Limb (tissue), 2 donors: ENCODE results near the gene CCDC38.
"Not testable (repeated sequence)": the region's sequence is repeated elsewhere in the genome, so short reads cannot be mapped to it uniquely, and the experiment has no call there.

Source experiments
- DNase-seq, 2 donors: peaks; one replicate each; pipeline ENCODE4 v3.0.0-alpha.2; 2016; ENCODE audit errors: extremely low spot score in 2 of 2

CCDC38 gene

DNA sequence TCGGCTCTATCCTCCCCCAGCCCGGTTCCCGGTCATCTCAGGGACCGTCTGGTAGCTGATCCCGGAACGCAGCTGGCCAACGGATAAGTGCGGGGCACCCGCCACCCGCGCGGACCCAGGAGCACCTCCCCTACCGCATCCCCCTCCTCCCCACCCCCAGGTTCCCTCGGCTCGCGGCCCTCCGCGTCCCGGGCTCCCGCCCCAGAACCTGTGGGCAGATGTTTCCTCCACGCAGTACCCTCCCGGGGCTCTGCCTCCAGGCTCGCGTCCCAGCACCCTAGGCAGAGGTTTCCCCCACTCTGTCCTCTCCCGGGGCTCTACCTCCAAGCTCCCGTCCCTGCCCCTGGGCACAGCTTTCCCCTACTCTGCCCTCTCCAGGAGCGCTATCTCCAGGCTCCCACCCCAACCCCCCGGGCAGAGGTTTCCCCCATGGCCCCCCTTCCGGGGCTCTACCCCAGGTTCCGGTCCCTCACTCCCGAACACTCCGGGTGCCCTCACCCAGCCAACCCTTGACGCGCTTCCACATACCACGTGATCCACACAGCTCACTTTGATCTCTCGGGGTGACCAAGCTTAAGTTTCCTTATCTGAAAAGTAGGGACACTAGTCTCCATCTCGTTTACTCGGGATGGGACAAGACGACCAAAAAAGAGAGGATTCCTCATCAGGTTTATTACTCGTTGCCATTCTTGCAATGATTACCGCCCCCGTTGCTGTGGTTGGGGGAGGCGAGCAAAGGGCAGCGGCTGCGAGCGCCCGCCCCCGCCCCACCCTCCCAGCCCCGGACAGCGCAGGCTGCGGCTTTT, at the start of gene CCDC38:
Gene CCDC38 (minus strand): TSS at position 91 of the 806 bp plus-strand sequence. CDS start 6,105 bp downstream, outside the sequence.
- DNase-seq: peak; percentile 48 to 75

DNA sequence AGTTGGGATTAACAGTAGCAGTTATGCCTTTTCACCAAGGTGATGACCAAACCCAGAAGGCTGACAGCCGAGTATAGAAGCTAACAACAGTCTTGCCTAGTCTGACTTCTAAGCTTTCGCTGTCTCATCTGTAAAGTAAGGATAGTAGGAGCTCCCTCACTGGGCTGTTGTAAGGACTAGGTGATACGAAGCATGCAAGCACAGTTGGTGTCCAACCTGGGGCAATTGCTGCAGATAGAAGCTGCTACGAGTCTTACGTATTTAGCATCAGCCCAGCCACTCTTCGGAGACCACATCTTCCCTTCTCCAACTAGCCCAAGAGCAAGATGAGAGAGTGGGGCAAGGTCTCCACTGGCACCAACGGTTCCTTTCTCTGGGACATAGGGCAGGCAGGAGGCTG, 47.7 kb upstream of the CCDC38 start:
- no peak for DNase-seq

DNA sequence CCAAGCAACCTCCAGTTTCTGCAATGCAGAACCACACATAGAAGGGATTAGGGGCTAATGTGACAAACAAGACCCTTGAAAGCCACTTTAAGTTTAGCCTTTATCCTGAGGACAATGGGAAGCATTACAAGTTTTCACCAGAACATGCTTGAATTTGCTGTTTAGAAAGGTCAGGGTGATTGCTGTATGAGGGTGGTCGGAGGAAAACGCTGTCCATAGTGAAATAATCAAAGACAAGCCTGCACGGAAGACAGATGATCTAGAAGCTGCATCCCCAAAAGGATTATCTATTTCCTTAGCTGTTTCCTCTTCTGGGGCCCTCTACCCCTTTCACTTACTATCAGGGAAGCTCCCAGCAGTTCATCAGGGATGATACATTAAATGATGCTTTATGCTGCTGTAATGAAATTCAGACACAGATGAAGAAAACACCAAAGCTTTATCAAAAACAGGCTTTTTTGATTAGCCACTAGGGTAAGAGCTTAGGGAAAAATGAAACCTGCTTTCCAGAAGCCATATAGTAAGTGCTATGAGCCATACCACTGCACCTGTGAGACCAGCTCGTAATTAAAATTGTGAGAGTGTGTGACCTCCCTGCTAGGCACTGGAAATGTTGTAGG, 47.2 kb upstream of the CCDC38 start:
- peak in 1 of 2 donors; percentile 4 for DNase-seq

DNA sequence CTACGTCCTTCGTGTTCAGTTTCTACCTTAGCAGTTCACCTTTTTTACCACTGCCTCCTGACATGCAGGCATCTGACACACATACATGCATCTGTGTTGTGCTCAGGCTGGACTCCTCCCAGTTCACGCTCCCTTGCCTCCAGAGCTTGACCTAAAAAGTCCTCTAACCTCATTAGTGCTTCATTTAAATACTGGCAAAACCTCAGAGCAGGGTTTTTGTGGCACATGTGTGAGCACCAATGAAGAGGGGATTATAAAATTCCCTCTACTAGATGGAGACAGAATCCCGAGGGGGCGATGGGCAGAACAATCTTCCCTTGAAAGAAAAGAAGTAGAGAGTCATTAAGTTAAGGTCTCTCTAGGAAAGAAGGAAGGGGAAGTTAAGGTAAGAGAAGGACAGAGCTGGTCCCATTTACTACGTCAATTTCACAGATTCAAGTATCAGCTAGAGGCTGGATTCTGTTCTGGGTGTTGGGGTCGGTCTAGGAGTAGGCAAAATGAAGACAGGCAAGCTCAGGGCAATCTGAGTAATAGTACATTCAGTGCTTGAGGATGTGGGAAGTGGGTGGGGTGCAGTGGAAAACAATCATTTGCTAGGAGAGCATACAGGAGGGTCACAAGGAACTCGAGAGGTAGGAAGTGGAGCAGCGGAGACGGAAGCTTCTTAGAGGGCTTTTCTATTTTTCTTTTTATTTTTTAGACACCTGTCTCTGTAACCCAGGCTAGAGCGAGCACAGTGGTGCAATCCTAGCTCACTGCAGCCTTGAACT, 46.3 kb upstream of the CCDC38 start:
- no peak for DNase-seq

DNA sequence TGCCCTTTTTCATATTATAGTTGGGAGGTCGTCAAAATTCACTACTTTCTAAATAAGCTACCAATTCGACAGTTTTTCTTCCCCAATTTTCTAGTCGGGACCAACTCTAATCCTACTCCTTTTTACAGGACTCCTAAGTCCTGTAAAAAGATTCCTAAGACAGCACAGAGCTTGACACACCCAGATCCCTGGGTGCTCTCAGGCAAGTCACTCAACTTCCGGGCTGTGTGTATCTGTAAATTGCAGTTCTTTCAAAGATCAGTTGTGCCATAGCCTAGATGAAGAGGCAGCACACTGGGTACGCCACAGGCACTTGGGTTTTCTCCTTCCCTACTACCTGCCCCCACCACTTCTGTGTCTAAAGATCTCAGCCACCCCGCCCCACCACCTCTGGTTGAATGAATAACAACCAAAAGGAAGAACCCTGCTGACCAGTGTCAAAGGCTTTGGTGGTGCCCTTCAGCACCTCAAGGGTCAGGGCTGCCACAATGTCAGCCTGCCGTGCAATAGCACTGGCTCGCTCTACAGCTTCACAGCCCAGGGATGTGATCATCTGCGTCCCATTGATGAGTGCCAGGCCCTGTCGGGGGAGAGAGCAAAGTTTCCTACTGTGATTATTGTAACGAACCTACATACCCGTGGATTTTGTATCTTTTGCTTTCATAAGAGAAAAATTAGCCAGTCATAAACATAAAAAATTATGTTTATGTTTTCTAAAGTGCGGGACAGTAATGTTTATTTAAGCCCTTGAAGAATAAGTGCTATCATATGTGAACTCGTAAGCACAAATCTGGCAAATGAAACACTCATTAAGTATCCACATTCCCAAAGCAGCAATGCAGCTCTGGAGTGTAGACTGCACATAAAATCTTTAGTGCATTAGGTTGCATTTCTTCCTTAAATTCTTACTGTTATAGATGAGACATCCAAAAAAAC, 44.5 kb upstream of the CCDC38 start:
- DNase-seq: no peak

DNA sequence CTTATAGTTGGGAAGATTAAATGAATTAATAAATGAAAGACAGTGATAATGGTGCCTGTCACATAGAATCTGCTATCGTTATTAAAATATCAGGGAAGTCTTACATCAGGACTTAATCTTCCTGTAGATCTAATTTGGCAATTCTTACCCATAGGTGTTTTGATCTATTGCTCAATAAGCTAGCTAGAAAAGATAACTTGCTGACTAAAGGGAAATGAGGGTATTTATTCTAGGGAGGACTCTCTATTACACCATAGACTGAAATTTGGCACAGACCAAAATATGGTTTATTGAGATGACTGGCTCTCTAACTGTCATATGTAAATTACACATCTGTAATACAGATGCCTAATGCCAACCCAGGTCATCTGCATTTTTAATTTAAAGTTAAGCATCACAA, 42.3 kb upstream of the CCDC38 start:
- DNase-seq: no peak

DNA sequence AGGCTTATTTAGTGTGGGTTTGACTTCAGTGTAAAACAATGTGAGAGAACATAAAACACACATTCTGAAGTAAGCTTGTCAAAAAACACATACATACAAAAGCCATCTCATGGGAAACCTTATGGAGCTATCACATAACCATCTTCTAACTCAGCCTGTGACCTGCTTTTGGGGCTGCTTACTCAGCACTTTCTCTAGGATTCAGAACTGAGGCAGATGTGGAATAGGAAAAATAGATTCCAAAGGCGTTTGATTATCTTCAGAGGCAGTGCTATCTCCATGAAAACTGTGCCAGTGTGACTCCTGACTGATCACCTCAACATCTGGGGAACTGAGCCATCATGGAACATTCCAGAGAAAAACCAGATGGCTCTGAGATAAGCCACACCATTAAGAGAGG, 40.2 kb upstream of the CCDC38 start:
- no peak for DNase-seq

DNA sequence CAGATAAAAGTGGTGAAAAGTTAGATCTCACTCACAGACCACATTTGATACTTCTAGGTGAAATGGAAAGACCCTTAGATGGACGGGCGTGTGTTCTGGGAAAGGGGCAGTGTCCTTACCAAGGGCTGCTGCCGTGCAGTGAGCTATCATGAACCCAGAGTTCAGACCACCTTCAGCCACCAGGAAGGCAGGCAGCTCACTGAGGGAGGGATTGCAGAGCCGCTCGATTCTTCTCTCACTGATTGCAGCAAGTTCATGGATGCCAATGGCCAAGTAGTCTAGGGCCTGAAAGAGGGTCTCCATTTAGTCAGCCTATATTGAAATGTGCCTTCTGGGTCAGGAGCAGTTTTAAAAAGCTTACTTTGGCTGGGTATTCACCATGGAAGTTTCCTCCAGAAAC, 38.0 kb upstream of the CCDC38 start:
- no peak for DNase-seq

DNA sequence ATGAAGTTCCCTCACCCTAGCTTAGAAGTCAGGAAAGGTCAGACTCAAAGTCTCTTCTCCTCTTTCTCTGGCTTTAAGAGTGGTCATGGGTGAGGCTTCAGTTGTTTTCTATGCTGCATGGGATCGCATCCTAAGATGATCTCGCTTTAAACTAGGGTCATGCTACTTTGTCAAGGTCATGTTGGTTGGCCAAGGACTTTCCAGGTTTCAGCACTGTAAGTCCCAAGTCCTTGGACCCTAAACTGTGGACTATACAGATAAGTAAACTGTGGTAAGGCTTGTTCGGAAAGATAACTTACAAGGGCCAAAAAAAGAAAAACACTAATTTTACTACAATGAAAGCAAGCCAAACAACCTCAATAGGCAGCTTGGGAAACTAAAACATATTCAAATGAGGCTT, 36.4 kb upstream of the CCDC38 start:
- DNase-seq: no peak

DNA sequence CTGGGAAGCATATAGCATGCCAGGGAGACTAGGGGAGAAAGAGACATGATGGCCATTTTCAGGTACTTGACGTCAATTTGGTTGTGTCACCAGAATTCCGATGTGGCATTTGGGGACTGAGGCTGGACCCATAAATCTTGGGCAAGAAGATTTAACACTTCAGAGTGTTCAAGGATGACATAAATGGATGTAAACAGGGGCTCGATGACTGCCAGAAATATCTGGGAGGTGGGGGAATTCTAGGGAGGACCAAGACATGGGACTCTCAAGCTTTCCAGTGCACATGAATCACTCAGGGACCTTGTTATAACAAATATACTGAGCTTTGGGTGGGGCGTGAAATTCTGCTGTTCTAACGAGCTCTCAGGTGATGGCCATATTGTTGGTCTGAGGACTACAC, 35.9 kb upstream of the CCDC38 start:
- DNase-seq: no peak

DNA sequence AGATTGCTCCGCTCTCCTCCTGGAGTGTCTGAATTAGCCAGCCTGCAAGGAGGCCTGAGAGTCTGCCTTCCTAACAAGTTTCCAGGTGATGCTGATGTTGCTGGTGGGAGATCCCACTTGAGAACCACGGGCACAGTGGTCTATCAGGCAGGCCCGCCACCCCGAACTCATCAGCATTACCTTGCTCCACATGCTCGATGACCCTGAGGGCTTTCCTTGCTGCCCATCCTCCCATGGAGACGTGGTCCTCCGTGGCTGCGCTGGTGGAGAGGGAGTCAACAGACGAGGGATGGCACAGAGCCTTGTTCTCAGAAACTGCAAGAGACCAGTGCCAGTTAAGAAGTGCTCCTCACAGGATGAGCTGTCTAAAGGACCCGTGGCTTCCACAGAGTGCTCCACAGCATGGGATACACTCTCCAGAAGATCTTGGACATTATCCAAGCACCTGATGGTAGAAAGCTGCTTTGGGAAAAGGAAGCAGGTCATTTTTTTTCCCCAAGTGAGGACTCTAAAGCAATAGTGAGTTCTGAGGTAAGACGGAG, 35.4 kb upstream of the CCDC38 start:
- DNase-seq: no peak

DNA sequence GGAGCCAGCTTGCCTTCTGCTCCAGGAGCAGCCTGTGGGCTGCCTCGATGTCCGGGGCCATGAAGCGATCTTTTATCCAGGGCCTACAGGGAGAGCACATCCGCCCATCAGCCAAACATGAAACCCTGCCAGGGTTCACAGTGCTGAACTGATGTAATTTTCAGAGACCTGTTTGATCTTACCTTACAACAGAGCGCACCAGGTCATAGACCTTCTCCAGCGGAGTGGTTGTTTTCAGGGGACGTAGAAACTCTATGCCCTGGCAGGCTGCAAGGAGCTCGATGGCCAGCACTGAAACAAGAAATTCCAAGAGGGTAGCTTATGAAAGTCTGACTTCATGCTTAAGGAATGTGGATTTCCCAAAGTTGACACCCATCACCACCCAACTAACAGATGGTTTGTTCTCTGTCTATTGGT, 34.0 kb upstream of the CCDC38 start:
- DNase-seq: no peak

DNA sequence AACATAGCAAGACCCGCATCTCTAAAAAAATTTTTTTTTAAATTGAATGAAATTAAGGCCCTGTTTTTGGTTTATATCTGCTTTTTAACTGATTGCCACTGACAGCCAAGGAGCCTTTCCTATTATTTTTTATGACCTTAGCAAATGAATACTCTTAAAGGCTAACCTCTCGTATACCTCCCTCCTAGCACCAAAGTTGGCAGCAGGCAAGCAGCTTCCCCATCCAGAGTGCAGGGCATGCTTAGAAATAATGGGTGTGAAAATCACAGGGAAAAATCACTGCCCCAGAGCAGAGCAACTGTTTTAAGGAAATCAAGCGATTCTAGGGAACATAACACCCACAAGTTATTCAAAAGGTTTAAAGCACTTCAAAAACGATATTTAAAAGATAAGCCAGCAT, 33.1 kb upstream of the CCDC38 start:
- DNase-seq: no peak

DNA sequence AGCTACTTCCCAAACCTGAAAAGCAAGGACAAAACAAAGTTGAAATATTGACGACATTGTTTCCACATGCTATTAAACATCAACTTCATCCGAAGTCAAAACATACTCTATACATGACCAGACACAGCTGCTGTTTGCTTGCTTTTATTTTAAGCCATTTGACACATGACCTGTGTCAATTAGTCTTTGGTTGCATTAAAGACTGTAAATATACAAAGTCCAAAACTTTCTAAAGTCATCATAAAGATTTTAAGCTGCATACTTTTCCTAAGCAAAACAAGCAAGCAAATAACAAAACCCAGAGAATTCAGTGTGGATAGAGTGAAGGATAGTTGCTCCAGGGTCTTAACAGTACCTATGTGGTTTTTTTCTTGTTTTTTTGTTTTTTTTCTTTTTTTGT, 31.9 kb upstream of the CCDC38 start:
- DNase-seq: no peak

DNA sequence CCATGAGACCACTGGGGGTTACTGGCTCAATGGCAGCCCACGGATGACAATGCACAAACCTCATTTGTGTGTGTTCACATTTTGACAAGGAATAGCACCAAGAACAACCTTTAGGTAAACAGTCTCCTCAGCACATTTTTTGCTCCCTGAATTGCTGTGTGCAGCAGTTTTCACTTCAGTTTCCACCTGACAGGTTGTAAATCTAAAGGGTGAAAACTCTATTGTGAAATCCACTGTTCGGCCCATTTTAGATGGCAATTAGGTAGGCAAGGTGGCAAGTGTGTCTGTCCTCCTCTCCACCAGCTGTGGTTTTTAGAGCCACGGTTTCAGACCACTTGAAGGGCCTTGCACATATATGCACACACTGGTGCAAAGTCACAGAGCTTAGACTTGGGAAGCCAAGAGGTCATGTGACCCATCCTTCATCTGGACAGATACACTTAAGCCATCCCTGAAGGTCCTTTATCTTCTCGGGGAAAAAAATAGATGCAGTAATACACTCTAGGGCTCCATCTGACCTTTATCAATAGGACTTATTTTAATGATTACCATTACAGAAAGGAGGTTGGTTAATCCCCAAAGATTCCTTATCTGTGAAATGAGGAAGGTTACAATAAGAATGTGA, 30.5 kb upstream of the CCDC38 start:
- no peak for DNase-seq

DNA sequence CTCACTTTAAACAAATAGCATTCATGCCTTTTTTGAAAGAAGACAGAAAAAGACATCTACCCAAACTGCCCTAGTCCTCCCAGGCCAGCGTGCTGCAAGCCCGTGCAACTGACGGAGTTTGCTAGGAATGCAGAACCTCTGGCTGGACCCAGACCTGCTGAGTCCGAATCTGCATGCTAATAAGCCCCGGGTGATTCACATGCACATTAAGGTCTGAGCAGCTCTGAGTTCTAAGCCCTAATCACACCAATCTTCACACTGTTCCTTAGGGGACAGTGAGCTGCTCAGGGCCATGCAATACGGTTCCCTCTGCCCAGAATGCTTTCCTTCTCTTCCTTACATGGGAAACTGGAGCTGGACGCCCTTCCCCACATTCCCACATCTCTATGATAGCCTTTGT, 28.5 kb upstream of the CCDC38 start:
- no peak for DNase-seq

DNA sequence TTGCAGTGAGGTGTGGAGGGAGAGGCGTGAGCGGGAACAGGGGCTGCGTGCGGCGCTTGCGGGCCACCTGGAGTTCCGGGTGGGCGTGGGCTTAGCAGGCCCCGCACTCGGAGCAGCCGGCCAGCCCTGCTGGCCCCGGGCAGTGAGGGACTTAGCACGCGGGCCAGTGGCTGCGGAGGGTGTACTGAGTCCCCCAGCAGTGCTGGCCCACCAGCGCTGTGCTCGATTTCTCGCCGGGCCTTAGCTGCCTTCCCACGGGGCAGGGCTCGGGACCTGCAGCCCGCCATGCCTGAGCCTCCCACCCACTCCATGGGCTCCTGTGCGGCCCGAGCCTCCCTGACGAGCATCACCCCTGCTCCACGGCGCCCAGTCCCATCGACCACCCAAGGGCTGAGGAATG, 26.7 kb upstream of the CCDC38 start:
- not testable (repeated sequence) for DNase-seq

DNA sequence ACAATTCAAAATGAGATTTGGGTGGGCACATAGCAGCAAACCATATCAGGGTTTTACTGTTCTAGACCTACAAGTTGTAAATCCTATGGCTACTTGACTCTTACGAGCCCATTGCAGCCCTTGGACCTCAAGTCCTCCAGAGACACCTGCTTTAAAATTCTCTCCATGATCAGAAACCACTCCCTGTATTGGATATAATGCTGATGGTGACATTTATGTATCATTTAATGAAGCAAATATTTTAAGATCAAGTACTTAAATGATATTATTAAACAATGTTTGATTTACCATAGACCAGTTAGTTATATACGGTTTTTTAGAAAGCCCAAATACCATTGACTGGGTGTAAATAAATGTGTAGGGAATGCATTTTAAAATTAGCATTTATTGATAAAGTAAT, 24.9 kb upstream of the CCDC38 start:
- no peak for DNase-seq

DNA sequence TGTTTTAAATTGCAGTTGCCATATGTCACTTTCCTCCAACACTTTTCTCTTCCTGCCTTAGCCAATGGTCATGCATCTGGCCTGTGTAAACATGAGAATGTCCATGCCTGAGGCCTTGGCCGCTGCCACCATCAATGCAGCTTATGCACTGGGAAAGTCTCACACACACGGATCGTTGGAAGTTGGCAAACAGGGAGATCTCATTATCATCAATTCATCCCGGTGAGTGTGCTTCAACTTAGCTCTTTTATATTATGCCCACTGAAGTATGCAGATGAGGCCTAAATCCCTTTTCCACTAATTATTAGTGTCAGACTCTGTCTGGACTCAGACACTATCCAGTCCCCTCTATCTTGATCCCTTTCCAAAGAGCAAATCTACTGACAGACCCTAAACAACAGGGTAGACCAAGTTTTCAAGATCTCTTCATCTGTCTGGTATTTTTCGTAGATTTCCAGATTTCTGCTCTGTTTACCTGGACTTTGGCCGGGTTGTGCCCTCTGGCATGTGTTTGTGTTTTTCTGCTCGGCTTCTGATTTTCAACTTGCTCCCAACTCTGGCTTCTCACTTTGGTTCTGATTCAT, 24.0 kb upstream of the CCDC38 start:
- DNase-seq: no peak

DNA sequence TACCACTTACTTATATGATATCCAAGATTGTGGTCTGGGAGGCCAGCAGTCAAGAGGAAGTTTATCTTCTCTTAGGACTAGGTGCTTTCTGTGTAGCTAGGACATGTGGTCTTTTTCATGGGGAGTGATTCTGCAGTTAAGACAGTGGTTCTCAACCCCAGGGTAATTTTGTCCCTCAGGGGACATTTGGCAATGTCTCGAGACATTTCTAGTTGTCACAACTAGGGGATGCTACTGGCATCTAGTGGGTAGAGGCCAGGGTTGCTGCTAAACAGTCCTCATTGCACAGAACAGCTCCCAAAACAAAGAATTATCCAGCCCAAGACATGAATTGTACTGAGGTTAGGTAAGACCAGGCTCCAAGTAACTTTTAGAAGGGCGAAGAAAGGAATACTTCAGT, 20.7 kb upstream of the CCDC38 start:
- DNase-seq: no peak
